CD4-positive, alpha-beta T cell treated with Interleukin-1 beta for 1 hour (primary cell): ENCODE data around the gene PTPRJ.
"Not testable (repeated sequence)": the region's sequence is repeated elsewhere in the genome, so short reads cannot be mapped to it uniquely, and the experiment has no call there.

Experiments used
- DNase-seq, 2 donors: peaks; one replicate each; pipeline ENCODE4 v3.0.0-alpha.2; 2020 to 2022

PTPRJ gene

GRCh38 chr11:48123934-48124755, 143.8 kb downstream of the PTPRJ start:
- DNase-seq, result no peak

- no peak for DNase-seq
Observed at GRCh38 chr11:48124880-48125279, 144.5 kb downstream of the PTPRJ start.

- DNase-seq, result no peak
Observed at GRCh38 chr11:48125866-48126265, 145.5 kb downstream of the PTPRJ start.

GRCh38 chr11:48127521-48128183, 147.3 kb downstream of the PTPRJ start:
- DNase-seq, result no peak

- no peak for DNase-seq
Observed at GRCh38 chr11:48129697-48130395, 149.5 kb downstream of the PTPRJ start.

- no peak for DNase-seq
Observed at GRCh38 chr11:48134221-48134922, 154.0 kb downstream of the PTPRJ start.

GRCh38 chr11:48138222-48138621, 157.9 kb downstream of the PTPRJ start:
- no peak for DNase-seq

GRCh38 chr11:48139896-48140295, 159.5 kb downstream of the PTPRJ start:
- DNase-seq, result not testable (repeated sequence)

- DNase-seq, result peak in 1 of 2 donors; percentile 6
Observed at GRCh38 chr11:48141475-48142122, 161.2 kb downstream of the PTPRJ start.

- no peak for DNase-seq
Observed at GRCh38 chr11:48142889-48143288, 162.5 kb downstream of the PTPRJ start.

GRCh38 chr11:48148749-48149148, 168.4 kb downstream of the PTPRJ start:
- no peak for DNase-seq

GRCh38 chr11:48150213-48150612, 169.9 kb downstream of the PTPRJ start:
- DNase-seq, result no peak

GRCh38 chr11:48154151-48154550, 173.8 kb downstream of the PTPRJ start:
- no peak for DNase-seq

- DNase-seq, result no peak
Observed at GRCh38 chr11:48161951-48162884, 181.9 kb downstream of the PTPRJ start.

- no peak for DNase-seq
Observed at GRCh38 chr11:48162885-48163268, 182.5 kb downstream of the PTPRJ start.

GRCh38 chr11:48163360-48164100, 183.2 kb downstream of the PTPRJ start:
- no peak for DNase-seq

- DNase-seq, result no peak
Observed at GRCh38 chr11:48164836-48165235, 184.5 kb downstream of the PTPRJ start.

GRCh38 chr11:48165426-48165825, 185.1 kb downstream of the PTPRJ start:
- no peak for DNase-seq

GRCh38 chr11:48167380-48167779, 187.0 kb downstream of the PTPRJ start:
- no peak for DNase-seq

GRCh38 chr11:48168815-48169214, 188.5 kb downstream of the PTPRJ start:
- DNase-seq, result no peak

GRCh38 chr11:48169259-48169658, 188.9 kb downstream of the PTPRJ start:
- no peak for DNase-seq
